ENCODE measurements around the gene GARRE1.

DNA sequence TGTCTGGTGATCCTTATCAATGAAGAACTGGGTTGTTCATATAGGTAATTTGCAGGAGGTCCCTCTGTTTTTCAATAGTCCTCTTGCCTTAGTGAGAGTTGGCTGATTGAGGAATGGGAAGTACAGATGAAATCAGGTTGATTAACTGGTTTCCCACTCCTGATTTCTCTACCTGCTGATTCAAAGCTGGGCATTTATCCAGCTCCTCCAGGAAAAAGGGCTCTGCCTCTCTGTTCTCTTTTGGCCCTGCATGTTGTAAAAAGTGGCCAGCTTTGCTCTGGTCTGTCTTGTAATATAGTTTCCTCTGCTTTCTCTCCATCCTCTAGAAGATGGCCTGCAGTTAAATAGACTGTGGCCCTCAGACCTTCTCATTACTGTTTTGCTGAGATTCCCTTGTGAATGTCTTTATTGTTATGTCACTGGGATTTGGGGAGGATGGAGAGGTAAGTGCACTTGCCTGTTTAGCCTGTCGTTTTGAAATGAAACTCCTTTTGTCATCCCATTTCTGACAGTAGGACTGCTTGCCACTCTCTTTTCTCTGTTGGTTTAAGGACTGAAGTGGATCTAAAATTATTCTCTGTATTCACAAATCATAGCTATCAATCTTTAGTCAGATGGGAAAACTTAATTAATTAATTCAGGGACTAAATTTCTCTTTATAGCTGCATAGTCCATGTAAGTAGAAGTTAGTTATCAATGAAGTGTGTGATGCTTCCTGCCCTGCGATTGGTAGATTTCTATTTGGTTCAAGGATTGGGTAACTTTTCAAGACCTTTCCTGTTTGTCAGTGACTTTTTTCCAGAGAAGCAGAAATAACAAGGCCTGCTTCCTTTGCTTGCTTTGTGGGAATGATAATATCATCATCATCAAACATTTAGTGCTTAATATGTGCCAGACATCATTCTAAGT is 28.5 kb downstream of the GARRE1 start:
- no peak for TF ChIP-seq POLR2A (IDR thresholded peaks at IDR 0.05)
- TF ChIP-seq, protein P1, sequence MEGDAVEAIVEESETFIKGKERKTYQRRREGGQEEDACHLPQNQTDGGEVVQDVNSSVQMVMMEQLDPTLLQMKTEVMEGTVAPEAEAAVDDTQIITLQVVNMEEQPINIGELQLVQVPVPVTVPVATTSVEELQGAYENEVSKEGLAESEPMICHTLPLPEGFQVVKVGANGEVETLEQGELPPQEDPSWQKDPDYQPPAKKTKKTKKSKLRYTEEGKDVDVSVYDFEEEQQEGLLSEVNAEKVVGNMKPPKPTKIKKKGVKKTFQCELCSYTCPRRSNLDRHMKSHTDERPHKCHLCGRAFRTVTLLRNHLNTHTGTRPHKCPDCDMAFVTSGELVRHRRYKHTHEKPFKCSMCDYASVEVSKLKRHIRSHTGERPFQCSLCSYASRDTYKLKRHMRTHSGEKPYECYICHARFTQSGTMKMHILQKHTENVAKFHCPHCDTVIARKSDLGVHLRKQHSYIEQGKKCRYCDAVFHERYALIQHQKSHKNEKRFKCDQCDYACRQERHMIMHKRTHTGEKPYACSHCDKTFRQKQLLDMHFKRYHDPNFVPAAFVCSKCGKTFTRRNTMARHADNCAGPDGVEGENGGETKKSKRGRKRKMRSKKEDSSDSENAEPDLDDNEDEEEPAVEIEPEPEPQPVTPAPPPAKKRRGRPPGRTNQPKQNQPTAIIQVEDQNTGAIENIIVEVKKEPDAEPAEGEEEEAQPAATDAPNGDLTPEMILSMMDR (IDR thresholded peaks at IDR 0.05), result no peak

All from vagina (tissue), 2 donors.